ENCODE measurements around the gene AHNAK2.
A peak's percentile ranks its signal among the peaks of the same experiment; 100 is the strongest.

The AHNAK2 gene

DNA sequence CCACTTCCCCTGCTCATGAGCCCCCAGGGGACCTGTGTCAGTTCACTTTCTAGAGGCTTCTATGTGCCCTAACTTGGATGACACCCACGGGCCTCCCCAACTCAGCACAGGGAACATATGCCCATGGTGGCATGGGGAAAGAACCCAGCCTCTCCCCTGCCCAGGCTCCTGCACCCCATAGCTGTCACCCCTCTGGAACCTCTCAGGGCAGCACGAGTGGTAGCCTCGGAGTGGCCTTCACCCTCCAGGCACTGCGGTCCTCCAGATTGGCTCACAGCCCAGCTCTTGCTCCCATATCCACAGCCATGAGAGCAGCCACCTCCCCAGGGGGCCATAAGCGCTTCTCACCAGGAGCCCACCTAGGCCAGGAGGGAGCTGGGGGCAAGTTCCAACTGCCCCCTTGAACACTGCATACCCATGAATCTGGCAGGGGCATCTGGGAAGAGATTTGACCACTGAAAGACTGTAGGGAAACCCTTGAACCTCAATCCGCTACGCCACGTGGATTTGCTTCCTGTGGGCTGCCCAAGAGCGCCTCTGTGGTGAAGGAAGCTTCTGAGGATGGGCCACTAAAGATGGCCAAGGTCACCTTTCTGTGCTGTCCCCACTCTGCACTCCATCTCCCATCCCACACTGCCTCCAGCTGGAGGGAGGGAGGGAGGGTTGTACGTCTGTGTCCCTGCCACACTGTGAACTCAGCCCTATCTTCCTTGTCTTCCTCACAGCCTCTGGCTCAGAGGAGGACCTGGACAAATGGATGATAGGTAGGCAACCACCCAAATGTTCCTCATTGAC is 41.6 kb downstream of the AHNAK2 start:
- DNase-seq, result no peak

DNA sequence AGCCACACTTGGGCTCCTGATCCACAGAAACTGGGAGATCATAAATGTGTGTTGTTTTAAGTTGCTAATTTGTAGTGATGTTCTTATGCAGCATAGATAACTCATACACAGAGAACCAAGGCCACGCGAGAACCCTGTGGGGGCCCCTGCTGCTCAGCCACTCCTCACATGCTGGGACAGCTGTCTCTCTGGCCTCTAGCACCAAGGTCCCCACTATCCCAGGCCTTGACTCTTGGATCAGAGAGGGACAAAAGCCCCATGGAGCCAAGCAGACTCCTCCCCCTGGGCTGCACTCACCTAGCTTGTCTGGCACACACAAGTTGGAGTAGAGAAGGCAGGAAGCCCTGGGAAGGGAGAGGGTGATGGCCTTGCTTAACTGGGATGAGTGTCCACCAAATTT is 42.2 kb downstream of the AHNAK2 start:
- no peak for DNase-seq

DNA sequence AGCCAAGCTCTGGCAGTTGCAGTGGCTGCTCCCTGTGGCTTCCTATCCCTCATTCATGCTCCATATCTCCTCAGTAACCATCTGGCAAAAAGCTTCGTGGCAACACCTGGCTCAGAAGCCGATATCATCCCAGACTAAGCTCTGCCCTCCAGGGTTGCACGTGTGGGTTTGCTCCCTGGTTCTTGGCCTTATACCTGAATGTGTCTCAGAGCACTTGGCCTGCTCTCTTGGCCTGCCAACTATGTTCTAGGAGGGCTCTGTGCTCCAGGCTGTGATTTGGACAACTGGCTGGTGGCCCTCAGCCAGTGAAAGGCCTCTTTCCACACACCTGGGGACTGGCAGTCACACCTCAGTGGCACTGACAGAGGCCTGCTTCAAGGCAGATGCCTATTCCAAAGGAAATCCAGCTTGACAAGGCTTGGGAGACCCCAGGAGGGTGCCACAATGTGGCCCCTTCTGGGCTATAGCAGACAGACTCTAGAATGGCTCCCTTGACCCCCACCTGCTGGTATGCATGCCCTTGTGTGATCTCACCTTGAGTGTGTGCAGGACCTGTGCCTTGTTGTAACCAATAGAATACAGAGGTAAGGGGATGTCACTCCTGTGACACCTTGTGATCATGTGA is 43.0 kb downstream of the AHNAK2 start:
- DNase-seq, result no peak

DNA sequence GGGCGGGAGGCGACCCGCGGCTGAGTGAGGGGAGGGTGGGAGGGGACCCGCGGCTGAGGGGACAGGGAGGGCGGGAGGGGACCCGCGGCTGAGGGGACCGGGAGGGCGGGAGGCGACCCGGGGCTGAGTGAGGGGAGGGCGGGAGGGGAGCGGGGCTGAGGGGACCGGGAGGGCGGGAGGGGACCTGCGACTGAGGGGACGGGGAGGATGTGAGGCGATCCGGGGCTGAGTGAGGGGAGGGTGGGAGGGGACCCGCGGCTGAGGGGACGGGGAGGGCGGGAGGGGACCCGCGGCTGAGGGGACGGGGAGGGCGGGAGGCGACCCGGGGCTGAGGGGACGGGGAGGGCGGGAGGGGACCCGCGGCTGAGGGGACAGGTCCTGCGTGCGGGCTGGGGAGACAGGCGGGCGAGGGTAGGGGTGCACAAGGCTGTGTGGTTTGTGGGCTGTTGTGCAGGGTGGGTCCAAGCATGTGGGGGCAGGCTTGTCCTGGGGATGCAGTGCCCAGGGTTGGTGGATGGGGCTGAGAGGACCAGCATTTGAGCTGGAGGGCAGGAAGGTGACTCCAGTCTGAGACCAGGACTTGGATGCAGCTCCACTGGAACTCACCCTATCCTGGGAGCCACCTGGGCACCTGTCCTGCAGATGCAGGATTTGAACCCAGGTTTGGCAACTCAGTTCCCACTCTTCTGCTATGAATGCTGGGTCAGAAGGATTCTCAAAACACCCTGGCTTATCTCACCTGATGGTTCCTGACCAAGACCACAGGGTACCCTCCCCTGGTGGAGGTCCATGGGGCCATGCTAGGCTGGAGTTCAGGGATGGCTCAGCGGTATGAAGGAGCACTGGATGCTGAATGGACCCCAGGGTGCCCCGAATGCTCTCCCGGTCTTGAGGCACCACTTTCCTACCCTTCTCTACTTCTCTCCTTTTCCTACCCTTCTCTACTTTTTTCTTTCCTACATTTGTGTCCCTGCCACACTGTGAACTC is 44.1 kb downstream of the AHNAK2 start:
- no peak for DNase-seq

DNA sequence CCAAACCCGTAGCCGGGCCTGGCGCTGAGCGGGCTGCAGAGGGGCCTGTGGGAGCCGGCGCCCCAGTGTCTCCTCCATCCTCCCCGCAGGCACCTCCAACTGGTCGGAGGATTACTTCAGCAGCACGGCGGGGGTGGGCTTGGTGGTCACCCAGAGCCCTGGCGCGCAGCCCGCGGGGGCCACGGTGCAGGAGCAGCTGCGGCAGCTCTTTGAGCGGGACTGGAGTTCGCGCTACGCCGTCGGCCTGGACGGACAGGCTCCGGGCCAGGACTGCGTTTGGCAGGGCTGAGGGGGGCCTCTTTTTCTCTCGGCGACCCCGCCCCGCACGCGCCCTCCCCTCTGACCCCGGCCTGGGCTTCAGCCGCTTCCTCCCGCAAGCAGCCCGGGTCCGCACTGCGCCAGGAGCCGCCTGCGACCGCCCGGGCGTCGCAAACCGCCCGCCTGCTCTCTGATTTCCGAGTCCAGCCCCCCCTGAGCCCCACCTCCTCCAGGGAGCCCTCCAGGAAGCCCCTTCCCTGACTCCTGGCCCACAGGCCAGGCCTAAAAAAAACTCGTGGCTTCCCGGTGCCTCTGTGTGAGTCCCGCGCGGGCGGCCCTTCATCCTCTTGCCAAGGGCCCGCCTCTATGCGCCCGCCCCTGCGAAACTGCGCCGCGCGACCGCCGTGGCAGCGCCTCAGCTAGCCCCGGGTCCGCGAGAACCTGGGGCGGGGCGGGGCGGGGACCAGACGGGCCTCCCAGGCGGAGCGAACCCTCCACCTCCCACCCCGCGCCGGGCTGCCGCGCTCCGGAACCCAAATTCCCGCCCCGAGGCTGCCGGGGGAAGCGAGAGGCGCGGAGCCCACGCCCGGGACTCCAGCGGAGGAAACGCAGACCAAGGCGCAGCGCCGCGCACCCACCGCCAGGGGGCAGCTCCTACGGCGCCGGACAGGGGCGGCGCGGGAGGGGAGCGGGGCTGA is 45.2 kb downstream of the AHNAK2 start:
- peak; percentile 51 for DNase-seq

DNA sequence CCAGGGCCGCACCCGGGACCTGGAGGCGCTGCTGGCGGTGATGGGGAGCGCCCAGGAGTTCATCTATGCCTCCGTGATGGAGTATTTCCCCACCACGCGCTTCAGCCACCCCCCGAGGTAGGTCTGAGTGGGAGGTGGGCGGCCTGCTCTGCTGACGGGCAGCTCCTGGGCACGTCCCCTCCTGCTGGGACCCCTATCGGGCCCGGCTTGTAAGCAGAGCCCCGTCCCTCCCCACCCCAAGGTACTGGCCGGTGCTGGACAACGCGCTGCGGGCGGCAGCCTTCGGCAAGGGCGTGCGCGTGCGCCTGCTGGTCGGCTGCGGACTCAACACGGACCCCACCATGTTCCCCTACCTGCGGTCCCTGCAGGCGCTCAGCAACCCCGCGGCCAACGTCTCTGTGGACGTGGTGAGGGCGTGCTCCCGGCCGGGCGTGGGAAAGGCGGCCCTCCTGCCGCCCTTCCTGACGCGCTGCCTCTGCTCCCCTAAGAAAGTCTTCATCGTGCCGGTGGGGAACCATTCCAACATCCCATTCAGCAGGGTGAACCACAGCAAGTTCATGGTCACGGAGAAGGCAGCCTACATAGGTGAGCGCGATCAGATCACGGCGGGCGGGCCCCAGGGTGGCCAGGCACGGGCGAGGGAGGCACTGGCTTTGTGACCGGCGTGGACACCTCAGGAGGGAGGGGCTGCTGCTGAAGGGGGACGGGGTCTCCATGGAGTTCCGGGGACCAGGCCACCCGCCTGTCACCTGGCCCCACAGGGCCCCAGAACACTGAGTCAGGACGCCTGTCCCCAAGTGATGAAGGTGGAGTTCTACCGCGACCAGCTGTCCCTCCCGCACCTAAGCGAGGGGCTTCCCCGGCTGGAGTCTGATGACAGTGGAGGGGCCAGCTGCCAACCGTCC is 46.2 kb downstream of the AHNAK2 start:
- DNase-seq, result no peak

DNA sequence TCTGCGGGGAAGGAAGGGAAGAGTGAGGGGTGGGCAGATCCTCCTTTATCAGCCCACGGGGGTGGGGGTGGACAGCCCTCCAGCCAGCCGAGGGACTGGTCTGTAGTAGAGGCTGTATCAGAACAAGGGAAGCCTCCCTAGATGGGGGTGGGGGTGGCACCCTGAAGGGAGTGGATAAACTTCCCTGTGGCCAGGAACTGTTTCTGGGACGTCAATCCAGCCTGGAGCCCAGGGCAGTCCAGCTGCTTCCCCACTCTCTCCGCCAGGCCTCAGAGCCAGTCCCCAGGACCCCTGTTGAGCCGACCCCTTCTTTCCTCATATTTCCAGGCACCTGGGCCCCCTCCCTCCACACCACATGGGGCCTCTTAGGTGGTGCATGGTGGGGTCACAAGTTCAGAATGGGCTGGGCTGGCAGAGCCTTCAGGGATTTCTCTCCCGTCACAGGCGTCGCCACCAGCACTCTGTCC is 46.8 kb downstream of the AHNAK2 start:
- no peak for DNase-seq

DNA sequence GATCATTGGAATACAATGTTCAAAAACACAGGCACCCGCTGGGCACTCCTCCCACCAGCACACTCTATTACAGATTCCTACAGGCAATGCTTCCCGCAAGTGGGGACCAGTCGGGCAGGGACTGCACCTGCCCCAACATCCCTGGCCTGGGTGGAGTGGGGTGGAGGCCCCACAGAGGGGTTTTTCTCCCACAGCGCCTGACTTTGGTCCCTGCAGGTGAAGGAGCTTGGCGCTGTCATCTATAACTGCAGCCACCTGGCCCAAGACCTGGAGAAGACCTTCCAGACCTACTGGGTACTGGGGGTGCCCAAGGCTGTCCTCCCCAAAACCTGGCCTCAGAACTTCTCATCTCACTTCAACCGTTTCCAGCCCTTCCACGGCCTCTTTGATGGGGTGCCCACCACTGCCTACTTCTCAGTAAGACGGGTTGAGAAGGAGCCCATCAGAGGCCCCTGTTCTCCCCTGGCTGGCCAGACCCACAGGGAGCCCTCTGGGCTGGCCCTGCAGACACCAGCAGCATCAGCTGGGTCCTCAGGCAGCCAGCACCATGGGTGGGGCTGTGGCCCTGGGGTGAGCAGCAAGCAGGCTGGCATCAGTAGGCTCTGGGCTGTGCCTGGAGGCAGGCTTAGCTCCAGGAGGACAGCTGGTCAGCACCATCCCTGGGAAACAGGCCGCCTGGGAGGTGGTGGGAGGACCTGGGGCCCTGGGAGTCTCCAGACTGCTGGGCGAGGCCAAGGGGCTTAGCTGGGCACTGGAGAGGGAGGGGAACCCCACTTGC is 47.5 kb downstream of the AHNAK2 start:
- DNase-seq, result no peak

DNA sequence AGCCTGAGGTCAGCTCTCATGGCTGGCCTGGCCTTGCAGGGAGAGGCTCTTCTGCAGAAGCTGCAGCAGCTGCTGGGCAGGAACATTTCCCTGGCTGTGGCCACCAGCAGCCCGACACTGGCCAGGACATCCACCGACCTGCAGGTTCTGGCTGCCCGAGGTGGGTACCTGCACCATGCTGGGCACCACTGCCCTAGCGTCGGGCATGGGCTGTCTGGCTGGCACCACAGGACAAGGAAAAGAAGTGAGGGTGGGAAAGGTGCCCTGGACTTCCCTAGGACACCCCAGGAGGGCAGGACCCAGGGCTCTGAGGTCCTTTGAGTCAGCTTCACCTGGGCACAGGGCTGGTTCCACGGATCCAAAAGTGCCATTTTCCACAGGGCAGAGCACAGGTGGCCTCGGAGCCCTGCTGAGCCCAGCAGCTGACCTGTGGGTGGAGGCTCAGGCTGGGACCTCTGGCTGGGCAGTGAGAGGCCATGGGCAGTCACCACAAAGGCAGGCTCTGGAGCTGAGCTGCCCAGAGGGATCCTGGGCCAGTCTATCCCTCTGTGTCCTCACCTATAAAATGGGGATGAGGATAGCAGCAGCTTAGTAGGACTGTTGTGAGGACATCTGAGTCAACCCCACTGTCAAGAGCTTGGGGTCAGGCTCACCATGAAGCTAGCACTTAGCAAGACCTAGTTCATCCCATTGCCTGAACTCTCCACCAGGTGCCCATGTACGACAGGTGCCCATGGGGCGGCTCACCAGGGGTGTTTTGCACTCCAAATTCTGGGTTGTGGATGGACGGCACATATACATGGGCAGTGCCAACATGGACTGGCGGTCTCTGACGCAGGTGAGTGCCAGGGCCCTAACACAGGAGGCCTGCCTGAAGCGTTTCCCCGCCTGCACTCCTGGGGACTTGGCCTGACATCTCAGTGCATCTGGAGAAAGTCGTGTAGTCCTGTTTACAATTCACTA is 48.6 kb downstream of the AHNAK2 start:
- DNase-seq, result no peak

DNA sequence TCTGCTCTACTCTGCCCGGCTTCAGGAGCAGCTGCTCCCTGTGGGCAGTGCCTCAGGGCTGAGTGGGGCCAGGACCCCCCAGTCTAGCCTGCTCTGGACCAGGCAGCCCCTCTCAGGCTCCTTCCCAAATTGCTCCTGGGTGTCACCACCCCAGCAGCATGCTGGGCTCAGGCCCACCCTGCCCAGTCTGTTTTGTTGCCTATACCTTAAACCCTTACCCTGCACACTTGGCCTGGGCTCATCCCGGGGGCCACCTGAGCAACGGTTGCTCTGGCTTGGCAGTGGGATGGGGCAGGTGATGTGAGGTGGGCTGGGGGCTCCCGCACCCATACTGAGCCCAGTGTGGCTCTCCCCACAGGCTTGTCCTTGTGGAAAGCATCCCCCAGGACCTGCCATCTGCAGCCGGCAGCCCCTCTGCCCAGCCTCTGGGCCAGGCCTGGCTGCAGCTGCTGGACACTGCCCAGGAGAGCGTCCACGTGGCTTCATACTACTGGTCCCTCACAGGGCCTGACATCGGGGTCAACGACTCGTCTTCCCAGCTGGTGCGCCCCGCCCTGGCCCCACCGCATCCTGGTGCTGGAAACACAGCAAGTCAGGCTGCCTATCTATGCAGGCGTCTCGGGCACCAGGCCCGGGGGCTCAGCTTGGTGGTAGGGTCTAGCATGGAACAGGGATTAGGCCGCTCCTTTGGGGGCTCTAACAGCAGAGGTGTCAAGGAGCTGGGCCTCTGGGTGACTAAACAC is 49.6 kb downstream of the AHNAK2 start:
- DNase-seq, result no peak

DNA sequence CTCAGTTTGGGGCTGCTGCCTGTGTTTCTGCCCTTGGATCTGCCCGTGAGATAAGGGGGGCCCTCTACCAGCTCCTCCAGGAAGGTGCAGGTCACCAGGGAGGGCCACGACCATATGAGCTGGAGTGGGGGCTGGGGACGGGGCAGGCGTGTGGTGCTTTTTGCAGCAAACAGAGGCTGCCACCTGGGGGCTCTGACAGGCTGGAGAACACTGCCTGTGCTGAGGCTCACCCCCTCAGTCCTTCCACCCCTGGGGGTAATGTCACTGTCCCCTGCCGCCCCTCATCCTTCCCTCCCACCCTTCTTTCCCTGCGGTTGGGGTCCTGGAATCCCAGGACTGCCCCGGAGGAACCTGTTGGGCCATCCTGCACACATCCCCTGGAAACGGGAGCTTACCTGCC is 50.3 kb downstream of the AHNAK2 start:
- no peak for DNase-seq

DNA sequence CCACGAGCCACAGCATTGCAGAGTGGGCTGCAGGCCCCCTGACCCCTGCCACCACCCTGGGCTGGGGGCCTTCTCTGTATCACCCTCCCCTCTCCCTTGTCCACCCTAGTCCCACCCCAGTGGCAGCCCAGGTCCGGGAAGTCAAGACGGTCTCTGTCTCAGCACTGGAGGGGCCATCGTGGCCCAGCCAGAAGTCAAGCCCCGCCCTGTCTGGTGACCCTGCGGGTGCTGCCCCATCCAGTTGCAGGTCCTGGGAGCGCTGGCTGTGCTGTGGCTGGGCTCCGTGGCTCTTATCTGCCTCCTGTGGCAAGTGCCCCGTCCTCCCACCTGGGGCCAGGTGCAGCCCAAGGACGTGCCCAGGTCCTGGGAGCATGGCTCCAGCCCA is 50.8 kb downstream of the AHNAK2 start:
- DNase-seq, result no peak

DNA sequence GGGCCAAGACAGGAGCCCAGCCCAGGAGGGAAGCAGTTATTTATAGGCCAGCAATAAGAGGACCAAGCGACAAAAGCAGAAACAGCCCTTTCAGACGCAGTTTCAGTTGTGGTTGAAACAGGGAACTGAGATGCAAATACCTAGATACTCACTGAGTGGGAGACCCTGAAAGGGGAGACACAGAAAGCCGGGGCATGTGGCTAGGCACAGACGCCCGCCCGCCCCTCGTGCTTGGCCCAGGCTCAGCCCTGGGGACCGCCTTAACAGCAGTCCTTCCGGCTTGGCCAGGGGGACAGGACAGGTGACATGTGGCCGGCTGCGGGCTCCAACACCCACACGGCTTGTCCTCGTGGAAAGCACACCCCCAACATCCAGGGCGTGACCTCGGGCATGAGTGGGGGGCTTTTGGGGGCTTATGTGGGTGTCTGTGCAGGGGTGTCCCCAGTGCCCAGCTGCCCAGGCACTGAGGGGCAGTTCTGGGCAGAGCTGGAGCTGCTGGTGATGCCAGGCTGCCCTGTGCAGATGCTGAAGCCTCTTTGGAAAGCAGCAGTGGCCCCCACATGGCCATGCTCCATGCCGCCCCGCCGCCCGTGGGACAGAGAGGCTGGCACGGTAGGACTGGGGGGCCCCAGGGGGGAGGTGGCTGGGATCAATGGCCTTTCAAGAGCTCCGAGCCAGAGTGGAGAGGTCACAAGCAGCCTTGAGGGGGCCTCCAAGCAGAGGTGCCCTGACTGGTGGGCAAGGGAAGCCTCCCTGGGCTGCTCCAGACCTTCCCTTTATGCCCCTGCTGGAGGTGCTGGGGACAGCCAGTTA is 51.3 kb downstream of the AHNAK2 start:
- no peak for DNase-seq

DNA sequence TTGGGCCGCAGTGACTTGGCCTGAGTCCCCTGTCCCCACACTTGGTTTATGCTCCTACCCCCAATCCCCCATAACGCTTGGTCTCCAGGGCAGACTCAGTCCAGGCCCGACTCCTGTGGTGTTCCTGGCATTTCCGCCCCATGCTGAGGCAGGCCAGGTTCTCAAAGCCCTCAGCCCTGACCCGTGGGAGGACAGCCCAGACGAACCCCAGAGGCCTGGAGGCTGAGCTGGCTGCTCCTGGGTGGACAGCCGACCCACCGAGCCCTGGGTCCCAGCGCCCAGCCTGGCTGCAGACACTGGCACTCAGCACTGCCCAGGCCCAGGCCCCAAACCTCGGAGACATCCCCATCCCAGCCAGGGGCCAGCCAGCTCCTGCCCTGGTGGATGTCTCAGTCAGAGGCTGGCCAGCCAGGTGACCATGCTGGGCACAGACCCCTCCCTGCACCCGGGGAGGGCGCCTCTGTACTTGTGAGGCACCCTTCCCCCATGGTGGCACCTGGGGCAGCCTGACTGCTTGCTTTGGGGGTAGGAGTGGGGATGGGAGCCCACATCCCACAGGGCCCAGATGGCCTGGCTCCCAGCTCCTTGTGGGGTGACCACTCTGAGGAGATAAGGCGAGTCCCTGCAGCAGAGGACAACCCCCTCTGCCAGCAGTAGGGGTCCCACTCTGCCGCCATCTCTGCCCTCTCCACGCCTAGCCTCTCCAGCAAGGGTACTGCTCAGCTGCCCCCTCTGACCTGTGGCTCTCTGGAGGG is 52.1 kb downstream of the AHNAK2 start:
- no peak for DNase-seq

DNA sequence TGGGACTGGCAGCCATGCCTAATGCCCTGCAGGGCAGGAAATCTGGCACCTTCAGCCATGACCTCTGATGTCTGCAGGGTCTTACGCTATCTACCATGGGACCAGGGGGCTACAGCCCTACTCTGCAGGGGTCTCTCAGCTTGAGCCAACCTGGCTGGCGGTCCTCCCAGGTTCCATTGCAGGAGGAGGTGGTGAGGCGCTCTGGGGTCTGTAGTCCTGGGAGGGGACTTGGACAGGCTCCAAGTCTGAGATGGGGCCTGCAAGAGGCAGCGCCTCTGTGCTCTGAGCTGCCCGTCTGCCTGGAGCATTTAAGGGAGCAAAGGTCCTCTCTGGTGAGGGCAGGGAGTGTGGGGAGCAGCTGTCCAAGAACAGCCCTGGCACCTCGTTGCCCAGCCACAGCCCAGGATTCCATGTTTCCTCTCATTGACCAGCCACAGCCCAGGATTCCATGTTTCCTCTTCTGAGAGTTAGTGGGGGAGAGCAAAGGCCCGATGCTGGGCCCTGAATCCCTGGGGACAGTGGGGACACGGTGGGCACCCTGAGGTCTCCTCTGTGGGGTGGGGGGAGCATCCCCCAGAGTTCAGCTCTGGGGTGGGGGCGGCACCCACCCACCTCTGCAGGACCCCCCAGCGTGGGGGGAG is 52.8 kb downstream of the AHNAK2 start:
- DNase-seq, result no peak
